Kidney (tissue), 14 donors: ENCODE data around the gene TMEM179. TPM values are rescaled to one million over a fixed set of nuclear protein-coding genes. Genes with fewer than 3 reads are reported as not detected.

Source experiments
- DNase-seq, 5 donors: peaks; one replicate each; pipeline ENCODE4 v3.0.0-alpha.2; 2013 to 2020
- FAIRE-seq: peaks from 2 replicates; lab custom pipeline; 2012; peaks lifted over from hg19 to GRCh38; lab: Jason Lieb, UNC
- H3K27ac ChIP-seq, 2 donors: one replicate each; pipeline ENCODE4 v1.7.0; 2013; ENCODE audit warnings: low read depth in 2 of 2, low read length in 2 of 2, inconsistent platforms in 1 of 2
- H3K27me3 ChIP-seq: one replicate; pipeline ENCODE4 v1.7.1; 2013; ENCODE audit warnings: low read length, inconsistent platforms; ENCODE audit not compliant: control insufficient read depth, insufficient read depth
- H3K36me3 ChIP-seq, 3 donors: one replicate each; pipeline versions ENCODE4 v1.7.0 to v1.7.1; 2013; ENCODE audit warnings: low read length in 3 of 3, control low read depth in 1 of 3, inconsistent platforms in 1 of 3; ENCODE audit not compliant: insufficient read depth in 3 of 3, control insufficient read depth in 2 of 3
- H3K4me1 ChIP-seq, 3 donors: one replicate each; pipeline versions ENCODE4 v1.7.0 to v1.7.1; 2013; ENCODE audit warnings: low read length in 3 of 3, inconsistent platforms in 1 of 3, low read depth in 1 of 3; ENCODE audit not compliant: control insufficient read depth in 2 of 3, insufficient read depth in 2 of 3
- H3K4me3 ChIP-seq, 3 donors: one replicate each; pipeline versions ENCODE4 v1.7.0 to v1.8.1; 2013; ENCODE audit warnings: low read length in 3 of 3, control low read depth in 1 of 3, inconsistent platforms in 1 of 3
- H3K9ac ChIP-seq, 3 donors: one replicate each; pipeline versions ENCODE4 v1.7.0 to v1.7.1; 2013; ENCODE audit warnings: low read length in 3 of 3, control low read depth in 1 of 3, inconsistent platforms in 1 of 3
- H3K9me3 ChIP-seq, 3 donors: one replicate each; pipeline versions ENCODE4 v1.7.0 to v1.7.1; 2013; ENCODE audit warnings: low read length in 3 of 3, control low read depth in 1 of 3, inconsistent platforms in 1 of 3; ENCODE audit not compliant: control insufficient read depth in 2 of 3, insufficient read depth in 1 of 3
- intact Hi-C: fragments of 100-400 bp; cut with DNase I; formaldehyde crosslinking; loops from one replicate; pipeline ENCODE4 v1.11.1; 2022
- polyA plus RNA-seq: library from polyadenylated mRNA; stranded (reverse); fragments of 350-450 nt; fragmentation: Illumina TruSeq; extraction: RNeasy Lipid Tissue Mini Kit (QIAGEN cat#74804); gene quantifications from one replicate; pipeline ENCODE4 v1.2.3, GENCODE V29; 2014; ENCODE audit warnings: low read depth, low replicate concordance; ENCODE audit not compliant: insufficient read depth
- total RNA-seq: library from RNA; stranded (reverse); fragmentation: NEBNext Ultra II Directional; extraction: Animal tissue kit (Norgen Biotek cat#: 25700); gene quantifications from one replicate; pipeline ENCODE4 v1.2.1, GENCODE V29; 2021
- TF ChIP-seq, protein P1 (sequence below): IDR thresholded peaks from 3 replicates; pipeline ENCODE4 v1.5.1; 2012; ENCODE audit warnings: mild to moderate bottlenecking, moderate library complexity, borderline replicate concordance; ENCODE audit not compliant: insufficient read depth; ENCODE audit errors: extremely low read depth
- donor health status: control.
- donor health status: control.
- donor health status: control.
- donor health status: control.
- donor health status: control.
- donor health status: DM: yes; HTN: yes; CAD: no.
- donor health status: Normal renal cell carcinoma (clear cell type).

The TMEM179 gene
- total and polyA plus RNA-seq, 2 donors from 2014 or later, result 0.50 to 0.67 TPM

DNA sequence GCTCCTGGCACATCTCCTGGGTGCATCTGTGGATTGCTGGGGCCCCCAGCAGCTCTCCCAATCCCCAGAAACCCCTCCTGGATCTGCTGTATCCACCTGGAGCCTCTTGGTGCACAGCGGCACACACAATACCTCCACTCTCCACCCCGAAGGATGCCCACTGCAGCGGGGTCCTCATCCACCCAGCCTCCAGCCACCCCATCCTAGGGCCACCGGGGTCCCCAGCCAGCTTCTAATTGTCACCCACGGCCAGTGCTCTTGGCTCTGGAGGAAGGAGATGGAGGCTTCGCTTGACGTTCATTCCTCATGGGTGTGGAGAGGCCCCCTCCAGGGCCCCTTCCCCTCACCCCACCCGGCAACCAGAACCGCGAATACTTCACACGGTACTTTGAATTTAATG lies 31.6 kb upstream of the TMEM179 start:
- FAIRE-seq, result no peak
- H3K27me3 ChIP-seq, result no peaks in the 10 kb centered on the region

DNA sequence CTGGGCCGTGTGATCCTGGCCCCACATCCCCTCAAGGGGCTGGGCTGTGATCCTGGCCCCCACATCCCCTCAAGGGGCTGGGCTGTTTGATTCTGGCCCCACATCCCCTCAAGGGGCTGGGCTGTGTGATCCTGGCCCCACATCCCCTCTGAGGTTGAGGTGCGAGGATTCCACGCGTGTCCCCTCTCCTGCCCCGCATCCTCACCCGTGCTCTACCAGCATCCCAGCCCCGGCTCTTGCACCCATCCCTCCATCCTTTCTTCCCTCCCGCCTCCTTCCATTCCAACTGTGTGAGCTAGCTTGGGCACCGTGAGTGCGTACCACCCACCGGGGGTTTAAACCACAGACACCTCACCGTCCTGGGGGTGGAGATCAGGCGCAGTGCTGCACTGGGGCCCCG lies 31.1 kb upstream of the TMEM179 start:
- no peak overlapping the region for H3K27ac ChIP-seq
- H3K4me1 ChIP-seq, result no peaks in the 10 kb centered on the region
- FAIRE-seq (no peak), DNase-seq (no peak)
- no peaks in the 10 kb centered on the region for H3K9me3 ChIP-seq
- TF ChIP-seq, protein P1, sequence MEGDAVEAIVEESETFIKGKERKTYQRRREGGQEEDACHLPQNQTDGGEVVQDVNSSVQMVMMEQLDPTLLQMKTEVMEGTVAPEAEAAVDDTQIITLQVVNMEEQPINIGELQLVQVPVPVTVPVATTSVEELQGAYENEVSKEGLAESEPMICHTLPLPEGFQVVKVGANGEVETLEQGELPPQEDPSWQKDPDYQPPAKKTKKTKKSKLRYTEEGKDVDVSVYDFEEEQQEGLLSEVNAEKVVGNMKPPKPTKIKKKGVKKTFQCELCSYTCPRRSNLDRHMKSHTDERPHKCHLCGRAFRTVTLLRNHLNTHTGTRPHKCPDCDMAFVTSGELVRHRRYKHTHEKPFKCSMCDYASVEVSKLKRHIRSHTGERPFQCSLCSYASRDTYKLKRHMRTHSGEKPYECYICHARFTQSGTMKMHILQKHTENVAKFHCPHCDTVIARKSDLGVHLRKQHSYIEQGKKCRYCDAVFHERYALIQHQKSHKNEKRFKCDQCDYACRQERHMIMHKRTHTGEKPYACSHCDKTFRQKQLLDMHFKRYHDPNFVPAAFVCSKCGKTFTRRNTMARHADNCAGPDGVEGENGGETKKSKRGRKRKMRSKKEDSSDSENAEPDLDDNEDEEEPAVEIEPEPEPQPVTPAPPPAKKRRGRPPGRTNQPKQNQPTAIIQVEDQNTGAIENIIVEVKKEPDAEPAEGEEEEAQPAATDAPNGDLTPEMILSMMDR, result no peak
- no peak overlapping the region for H3K4me3 ChIP-seq
- no peak overlapping the region for H3K9ac ChIP-seq
- no peaks in the 10 kb centered on the region for H3K36me3 ChIP-seq
- H3K27me3 ChIP-seq, result no peaks in the 10 kb centered on the region
- intact Hi-C loops, result no loop called here

More for the DNA sequence above, 31.6 kb upstream of the TMEM179 start:
- Histone ChIP-seq H3K4me3 (no peak overlapping the region), H3K4me1 (no peaks in the 10 kb centered on the region), H3K9ac (no peak overlapping the region), H3K27ac (no peak overlapping the region), H3K36me3 (no peaks in the 10 kb centered on the region), H3K9me3 (no peaks in the 10 kb centered on the region)
- intact Hi-C loops, result no loop called here
- TF ChIP-seq, protein P1, result no peak
- DNase-seq, result no peak

DNA sequence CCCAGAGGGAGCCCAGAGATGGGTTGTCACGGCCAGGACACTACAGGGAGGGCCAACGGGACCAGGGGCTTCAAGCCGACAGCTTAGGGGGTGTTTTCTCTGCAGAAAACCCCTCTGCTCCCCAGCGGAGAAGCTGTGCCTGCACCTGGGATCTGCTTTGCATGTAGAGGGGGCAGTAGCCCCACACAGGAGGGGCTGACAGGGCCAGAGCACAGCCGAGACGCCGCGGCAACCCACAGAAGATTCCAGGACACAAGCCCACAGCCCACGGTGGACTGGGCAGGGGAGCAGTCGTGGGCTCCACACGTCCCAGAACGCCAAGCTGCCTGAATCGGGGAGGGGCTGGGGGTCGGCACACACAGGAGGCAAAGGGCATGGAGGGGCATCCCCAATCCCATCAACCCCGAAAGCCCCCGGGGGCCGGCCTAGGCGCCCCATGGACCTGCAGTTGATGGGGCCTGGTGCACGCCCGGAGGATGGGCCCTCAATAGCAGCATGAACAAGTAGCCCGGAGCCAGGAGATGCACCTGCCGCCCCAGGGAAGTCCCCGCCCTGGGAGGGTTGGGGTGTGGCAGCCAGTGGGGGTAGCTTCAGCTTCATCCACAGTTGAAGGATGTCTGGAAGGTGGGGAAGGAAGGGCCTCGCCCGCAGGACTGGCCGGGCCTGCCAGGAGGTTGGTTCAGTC lies 30.5 kb upstream of the TMEM179 start:
- Histone ChIP-seq H3K9me3 (no peaks in the 10 kb centered on the region), H3K27ac (no peak overlapping the region), H3K27me3 (no peaks in the 10 kb centered on the region), H3K9ac (no peak overlapping the region), H3K4me3 (no peak overlapping the region), H3K36me3 (no peaks in the 10 kb centered on the region), H3K4me1 (no peaks in the 10 kb centered on the region)
- intact Hi-C loops, result no loop called here
- FAIRE-seq, result no peak
- no peak for DNase-seq
- TF ChIP-seq, protein P1, result no peak
